ENCODE data around the gene YOD1. TPM values are rescaled to one million over a fixed set of nuclear protein-coding genes. Genes with fewer than 3 reads are reported as not detected.

The YOD1 gene
- total and polyA plus RNA-seq, 2 donors (not counting 3 experiments of a cell fraction or from before 2014, with no cell fraction given) = 1.2 to 5.9 TPM

GRCh38 chr1:207079706-207080241 lies 28.8 kb upstream of the YOD1 start:
- Histone ChIP-seq H3K9me1 (replicated peaks; ENCODE audit: control insufficient read depth, extremely low read depth, insufficient read depth, low read length) (no peaks in the 10 kb centered on the region), H3K79me2 (ENCODE audit: control insufficient read depth, insufficient read depth, low read length) (no peaks in the 10 kb centered on the region), H2AFZ (ENCODE audit: low read depth, low read length) (no peak overlapping the region), H4K20me1 (replicated peaks; ENCODE audit: control insufficient read depth, extremely low read depth, insufficient read depth, low read length) (no peaks in the 10 kb centered on the region), H3K4me3 (replicated peaks in 1 of 3; ENCODE audit: insufficient read depth in 1 of 3, low read depth in 1 of 3, low read length in 3 of 3) (no peak overlapping the region), H3K4me1 (ENCODE audit: control insufficient read depth, extremely low read depth, insufficient read depth, low read length) (no peaks in the 10 kb centered on the region), H3K36me3 (ENCODE audit: control insufficient read depth in 2 of 2, extremely low read depth in 1 of 2, insufficient read depth in 2 of 2, low read length in 2 of 2) (no peaks in the 10 kb centered on the region), H3K9me3 (replicated peaks; ENCODE audit: control insufficient read depth, insufficient read depth, low read length) (no peaks in the 10 kb centered on the region), H3K27me3 (ENCODE audit: control insufficient read depth in 2 of 2, insufficient read depth in 2 of 2, low read length in 2 of 2) (peaks cover 4 to 5% of the 10 kb centered on the region in 2 experiments), H3K4me2 (ENCODE audit: insufficient read depth, low read length) (no peak overlapping the region), H3K9ac (replicated peaks; ENCODE audit: extremely low read depth, insufficient read depth, low read length) (no peak overlapping the region), H3K27ac (ENCODE audit: insufficient read depth, low read depth, low read length) (no peak overlapping the region)
- no peak for DNase-seq (ENCODE audit: low read depth, low spot score)
- BruUV-seq (replicated peaks) = no TSS peak
- intact Hi-C loops (cut with micrococcal nuclease) (no loop called here), dilution Hi-C loops (cut with MboI; ENCODE audit: extremely low pct_ligation_motif_present, low sequenced_read_pairs) (no loop called here)
- POLR2A ChIA-PET = no interaction called here
- TF ChIP-seq MYC (IDR thresholded peaks at IDR 0.05; ENCODE audit: low read depth, low read length) (no peak), GATA2 (IDR thresholded peaks at IDR 0.05; ENCODE audit: insufficient read depth, insufficient read length, low read depth, low read length) (no peak), EZH2 (IDR thresholded peaks at IDR 0.05; ENCODE audit: borderline replicate concordance, low read depth, low read length, severe bottlenecking) (no peak), MAX (IDR thresholded peaks at IDR 0.05; ENCODE audit: insufficient read depth, insufficient read length) (no peak), JUN (IDR thresholded peaks at IDR 0.05; ENCODE audit: borderline replicate concordance, insufficient read depth, insufficient read length, low read depth) (no peak), POLR2AphosphoS5 (IDR thresholded peaks at IDR 0.05; ENCODE audit: insufficient read depth, low read depth, low read length) (no peak), FOS (IDR thresholded peaks at IDR 0.05; ENCODE audit: borderline replicate concordance, insufficient read depth, low read length) (no peak), POLR2A (IDR thresholded peaks at IDR 0.05; ENCODE audit: low read depth, low read length) (no peak), CTCF (IDR thresholded peaks at IDR 0.05; ENCODE audit: extremely low read depth in 1 of 2, insufficient read depth in 1 of 2, low read depth in 1 of 2, low read length in 2 of 2) (no peak)
- CTCF ChIA-PET = interaction anchor here (0.7 to 2.4 kb wide), 13 partner anchors 9 to 420 kb away, joined by 3 to 17 read pairs (median 4); partner anchors contain the start of genes C4BPB and CD55
- FAIRE-seq = no peak
